ENCODE results near the gene OGFR. TPM values are rescaled to one million over a fixed set of nuclear protein-coding genes. Genes with fewer than 3 reads are reported as not detected.

Gene OGFR
- total RNA-seq, 1 donor, result 39.1 TPM

- H4K20me1 ChIP-seq (ENCODE audit: insufficient read depth, low read length), result no peaks in the 10 kb centered on the region
- DNase-seq (ENCODE audit: insufficient read length, low spot score, missing footprints), result peak; percentile 29
- no peak overlapping the region for H2AFZ ChIP-seq (ENCODE audit: low read length)
- no peak overlapping the region for H3K27ac ChIP-seq (ENCODE audit: low read depth, low read length)
- H3K9me3 ChIP-seq (ENCODE audit: low read depth, low read length), result no peaks in the 10 kb centered on the region
- H3K79me2 ChIP-seq (ENCODE audit: insufficient read depth, low read length), result no peaks in the 10 kb centered on the region
- peaks cover 59% of the 10 kb centered on the region for H3K27me3 ChIP-seq (ENCODE audit: insufficient read depth, low read length)
- no peak overlapping the region for H3K4me2 ChIP-seq (ENCODE audit: insufficient read depth, low read length)
- H3K4me3 ChIP-seq (ENCODE audit: insufficient read depth, low read length), result no peak overlapping the region
- TF ChIP-seq, protein P1, sequence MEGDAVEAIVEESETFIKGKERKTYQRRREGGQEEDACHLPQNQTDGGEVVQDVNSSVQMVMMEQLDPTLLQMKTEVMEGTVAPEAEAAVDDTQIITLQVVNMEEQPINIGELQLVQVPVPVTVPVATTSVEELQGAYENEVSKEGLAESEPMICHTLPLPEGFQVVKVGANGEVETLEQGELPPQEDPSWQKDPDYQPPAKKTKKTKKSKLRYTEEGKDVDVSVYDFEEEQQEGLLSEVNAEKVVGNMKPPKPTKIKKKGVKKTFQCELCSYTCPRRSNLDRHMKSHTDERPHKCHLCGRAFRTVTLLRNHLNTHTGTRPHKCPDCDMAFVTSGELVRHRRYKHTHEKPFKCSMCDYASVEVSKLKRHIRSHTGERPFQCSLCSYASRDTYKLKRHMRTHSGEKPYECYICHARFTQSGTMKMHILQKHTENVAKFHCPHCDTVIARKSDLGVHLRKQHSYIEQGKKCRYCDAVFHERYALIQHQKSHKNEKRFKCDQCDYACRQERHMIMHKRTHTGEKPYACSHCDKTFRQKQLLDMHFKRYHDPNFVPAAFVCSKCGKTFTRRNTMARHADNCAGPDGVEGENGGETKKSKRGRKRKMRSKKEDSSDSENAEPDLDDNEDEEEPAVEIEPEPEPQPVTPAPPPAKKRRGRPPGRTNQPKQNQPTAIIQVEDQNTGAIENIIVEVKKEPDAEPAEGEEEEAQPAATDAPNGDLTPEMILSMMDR (IDR thresholded peaks at IDR 0.05; ENCODE audit: extremely low read depth, low read depth, low read length), result no peak
- no peaks in the 10 kb centered on the region for H3K36me3 ChIP-seq (ENCODE audit: insufficient read depth, low read length)
- no peaks in the 10 kb centered on the region for H3K4me1 ChIP-seq (ENCODE audit: insufficient read depth, low read length)
These were observed 34.6 kb downstream of the OGFR start for GRCh38 chr20:62839261-62839660.

- no peak overlapping the region for H2AFZ ChIP-seq (ENCODE audit: low read length)
- DNase-seq (ENCODE audit: insufficient read length, low spot score, missing footprints), result no peak
- TF ChIP-seq, protein P1 (IDR thresholded peaks at IDR 0.05; ENCODE audit: extremely low read depth, low read depth, low read length), result no peak
- H3K4me1 ChIP-seq (ENCODE audit: insufficient read depth, low read length), result no peaks in the 10 kb centered on the region
- H3K36me3 ChIP-seq (ENCODE audit: insufficient read depth, low read length), result no peaks in the 10 kb centered on the region
- no peaks in the 10 kb centered on the region for H4K20me1 ChIP-seq (ENCODE audit: insufficient read depth, low read length)
- H3K4me3 ChIP-seq (ENCODE audit: insufficient read depth, low read length), result no peak overlapping the region
- peaks cover 56% of the 10 kb centered on the region for H3K27me3 ChIP-seq (ENCODE audit: insufficient read depth, low read length)
- H3K79me2 ChIP-seq (ENCODE audit: insufficient read depth, low read length), result no peaks in the 10 kb centered on the region
- no peaks in the 10 kb centered on the region for H3K9me3 ChIP-seq (ENCODE audit: low read depth, low read length)
- H3K27ac ChIP-seq (ENCODE audit: low read depth, low read length), result no peak overlapping the region
- H3K4me2 ChIP-seq (ENCODE audit: insufficient read depth, low read length), result no peak overlapping the region
These were observed 35.2 kb downstream of the OGFR start for GRCh38 chr20:62839816-62840215.

- Histone ChIP-seq H3K36me3 (ENCODE audit: insufficient read depth, low read length) (no peaks in the 10 kb centered on the region), H3K27ac (ENCODE audit: low read depth, low read length) (no peak overlapping the region), H3K4me2 (ENCODE audit: insufficient read depth, low read length) (no peak overlapping the region), H3K79me2 (ENCODE audit: insufficient read depth, low read length) (no peaks in the 10 kb centered on the region), H3K9me3 (ENCODE audit: low read depth, low read length) (no peaks in the 10 kb centered on the region), H3K4me3 (ENCODE audit: insufficient read depth, low read length) (no peak overlapping the region), H2AFZ (ENCODE audit: low read length) (no peak overlapping the region), H4K20me1 (ENCODE audit: insufficient read depth, low read length) (peaks cover under 1% of the 10 kb centered on the region), H3K27me3 (ENCODE audit: insufficient read depth, low read length) (peaks cover 49% of the 10 kb centered on the region), H3K4me1 (ENCODE audit: insufficient read depth, low read length) (no peaks in the 10 kb centered on the region)
- TF ChIP-seq, protein P1 (IDR thresholded peaks at IDR 0.05; ENCODE audit: extremely low read depth, low read depth, low read length), result no peak
- peak; percentile 37 for DNase-seq (ENCODE audit: insufficient read length, low spot score, missing footprints)
These were observed 35.9 kb downstream of the OGFR start for GRCh38 chr20:62840244-62841197.

DNA sequence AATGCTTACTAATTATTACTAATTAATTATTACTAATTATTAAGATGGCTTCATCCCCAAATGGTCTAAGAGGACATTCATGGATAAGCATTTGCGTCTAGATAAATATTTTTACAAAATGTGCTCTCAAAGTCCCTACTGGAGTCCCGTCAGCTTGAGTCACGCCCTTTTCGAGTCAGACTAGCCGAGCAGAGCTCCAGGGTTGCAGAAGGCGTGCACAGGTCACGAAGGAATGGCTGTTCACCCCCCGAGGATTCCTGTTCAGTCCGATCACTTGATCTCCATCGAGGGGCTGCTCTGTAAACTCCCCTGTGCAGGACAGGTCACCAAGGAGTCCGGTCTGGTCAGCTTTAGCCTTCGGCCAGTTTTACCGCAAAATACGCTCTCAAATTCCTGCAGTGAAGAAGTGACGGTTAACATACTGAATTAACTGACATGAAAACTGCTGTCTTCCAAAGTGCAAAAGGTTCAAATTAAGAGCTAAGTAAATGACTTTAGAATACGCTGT lies 37.1 kb downstream of the OGFR start:
- H3K4me3 ChIP-seq (ENCODE audit: insufficient read depth, low read length), result no peak overlapping the region
- H2AFZ ChIP-seq (ENCODE audit: low read length), result no peak overlapping the region
- peaks cover 37% of the 10 kb centered on the region for H3K27me3 ChIP-seq (ENCODE audit: insufficient read depth, low read length)
- peaks cover 4% of the 10 kb centered on the region for H3K36me3 ChIP-seq (ENCODE audit: insufficient read depth, low read length)
- peak; percentile 41 for DNase-seq (ENCODE audit: insufficient read length, low spot score, missing footprints)
- TF ChIP-seq, protein P1 (IDR thresholded peaks at IDR 0.05; ENCODE audit: extremely low read depth, low read depth, low read length), result no peak
- H3K27ac ChIP-seq (ENCODE audit: low read depth, low read length), result no peak overlapping the region
- no peaks in the 10 kb centered on the region for H3K79me2 ChIP-seq (ENCODE audit: insufficient read depth, low read length)
- no peak overlapping the region for H3K4me2 ChIP-seq (ENCODE audit: insufficient read depth, low read length)
- no peaks in the 10 kb centered on the region for H3K9me3 ChIP-seq (ENCODE audit: low read depth, low read length)
- H3K4me1 ChIP-seq (ENCODE audit: insufficient read depth, low read length), result no peaks in the 10 kb centered on the region
- H4K20me1 ChIP-seq (ENCODE audit: insufficient read depth, low read length), result peaks cover 3% of the 10 kb centered on the region
